NCI-H2029 treated with DMSO at 0.1 percent for 48 hours (cell line): Measurements from ENCODE around the gene SOX18.

Experiments
- DNase-seq: peaks from one replicate; lab custom pipeline; 2025; lab: John Stamatoyannopoulos, UW

The SOX18 gene

GRCh38 chr20:64051561-64052325, 2.3 kb upstream of the SOX18 start:
- no peak for DNase-seq

GRCh38 chr20:64051033-64051452, 1.6 kb upstream of the SOX18 start:
- DNase-seq, result no peak

- no peak for DNase-seq
These were observed 1.0 kb upstream of the SOX18 start for GRCh38 chr20:64050261-64051032.

- DNase-seq, result no peak
These were observed 430 bp upstream of the SOX18 start for GRCh38 chr20:64049878-64050260.

GRCh38 chr20:64048402-64049044, 916 bp downstream of the SOX18 start:
- no peak for DNase-seq

GRCh38 chr20:64047968-64048401, 1.5 kb downstream of the SOX18 start:
- DNase-seq, result no peak

GRCh38 chr20:64047046-64047389, 2.4 kb downstream of the SOX18 start:
- DNase-seq, result no peak

- DNase-seq, result no peak
These were observed 4.0 kb downstream of the SOX18 start for GRCh38 chr20:64045346-64046011.

GRCh38 chr20:64044484-64045247, 4.8 kb downstream of the SOX18 start:
- DNase-seq, result no peak

- no peak for DNase-seq
These were observed 5.7 kb downstream of the SOX18 start for GRCh38 chr20:64043768-64044167.

- DNase-seq, result no peak
These were observed 7.2 kb downstream of the SOX18 start for GRCh38 chr20:64042054-64042781.

- no peak for DNase-seq
These were observed 7.7 kb downstream of the SOX18 start for GRCh38 chr20:64041781-64042053.

GRCh38 chr20:64041040-64041780, 8.2 kb downstream of the SOX18 start:
- DNase-seq, result no peak

- no peak for DNase-seq
These were observed 9.0 kb downstream of the SOX18 start for GRCh38 chr20:64040231-64041039.

- no peak for DNase-seq
These were observed 9.9 kb downstream of the SOX18 start for GRCh38 chr20:64039293-64040160.

GRCh38 chr20:64038565-64039292, 10.7 kb downstream of the SOX18 start:
- peak; percentile 5 for DNase-seq

- DNase-seq, result no peak
These were observed 11.2 kb downstream of the SOX18 start for GRCh38 chr20:64038224-64038564.
